Measurements from ENCODE around the gene L3MBTL3.

- TF ChIP-seq EZH2 (IDR thresholded peaks at IDR 0.05; ENCODE audit: insufficient read depth, low read length) = no peak
- no peak for TF ChIP-seq CTCF (IDR thresholded peaks at IDR 0.05; ENCODE audit: insufficient read depth, low read depth, low read length)
These were observed 132.5 kb downstream of the L3MBTL3 start for GRCh38 chr6:130150906-130151305.

All from astrocyte (in vitro differentiated cells and primary cell).